Measurements from ENCODE around the gene ETF1. TPM values are rescaled to one million over a fixed set of nuclear protein-coding genes. Genes with fewer than 3 reads are reported as not detected.

The ETF1 gene
- total and polyA plus RNA-seq, 9 of the 15 experiments (the other 6 are each of a cell fraction or from before 2014, with no cell fraction given): 53.7 to 209 (median 164) TPM

DNA sequence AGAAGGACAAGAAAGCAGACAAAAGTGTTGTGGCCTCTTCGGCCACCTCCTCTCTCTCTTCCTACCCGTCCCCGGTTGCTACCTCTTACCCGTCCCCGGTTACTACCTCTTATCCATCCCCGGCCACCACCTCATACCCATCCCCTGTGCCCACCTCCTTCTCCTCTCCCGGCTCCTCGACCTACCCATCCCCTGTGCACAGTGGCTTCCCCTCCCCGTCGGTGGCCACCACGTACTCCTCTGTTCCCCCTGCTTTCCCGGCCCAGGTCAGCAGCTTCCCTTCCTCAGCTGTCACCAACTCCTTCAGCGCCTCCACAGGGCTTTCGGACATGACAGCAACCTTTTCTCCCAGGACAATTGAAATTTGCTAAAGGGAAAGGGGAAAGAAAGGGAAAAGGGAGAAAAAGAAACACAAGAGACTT, 75.3 kb downstream of the ETF1 start (continued):
- no peak for TF ChIP-seq ERF (CRISPR knock-in tag; IDR thresholded peaks at IDR 0.05)
- no peak for TF ChIP-seq ZNF785 (CRISPR knock-in tag; IDR thresholded peaks at IDR 0.05)
- no peak; the same call in 1 of the 2 replicates for TF ChIP-seq ZNF232 (CRISPR knock-in tag; IDR thresholded peaks at IDR 0.05)
- no peak for TF ChIP-seq ZFP36 (IDR thresholded peaks at IDR 0.05; ENCODE audit: low read depth, low read length, partially characterized antibody)
- TF ChIP-seq HDAC1 (IDR thresholded peaks at IDR 0.05): no peak
- TF ChIP-seq RHOXF2B (CRISPR knock-in tag; conservative IDR thresholded peaks at IDR 0.05): no peak
- TF ChIP-seq, protein P1, sequence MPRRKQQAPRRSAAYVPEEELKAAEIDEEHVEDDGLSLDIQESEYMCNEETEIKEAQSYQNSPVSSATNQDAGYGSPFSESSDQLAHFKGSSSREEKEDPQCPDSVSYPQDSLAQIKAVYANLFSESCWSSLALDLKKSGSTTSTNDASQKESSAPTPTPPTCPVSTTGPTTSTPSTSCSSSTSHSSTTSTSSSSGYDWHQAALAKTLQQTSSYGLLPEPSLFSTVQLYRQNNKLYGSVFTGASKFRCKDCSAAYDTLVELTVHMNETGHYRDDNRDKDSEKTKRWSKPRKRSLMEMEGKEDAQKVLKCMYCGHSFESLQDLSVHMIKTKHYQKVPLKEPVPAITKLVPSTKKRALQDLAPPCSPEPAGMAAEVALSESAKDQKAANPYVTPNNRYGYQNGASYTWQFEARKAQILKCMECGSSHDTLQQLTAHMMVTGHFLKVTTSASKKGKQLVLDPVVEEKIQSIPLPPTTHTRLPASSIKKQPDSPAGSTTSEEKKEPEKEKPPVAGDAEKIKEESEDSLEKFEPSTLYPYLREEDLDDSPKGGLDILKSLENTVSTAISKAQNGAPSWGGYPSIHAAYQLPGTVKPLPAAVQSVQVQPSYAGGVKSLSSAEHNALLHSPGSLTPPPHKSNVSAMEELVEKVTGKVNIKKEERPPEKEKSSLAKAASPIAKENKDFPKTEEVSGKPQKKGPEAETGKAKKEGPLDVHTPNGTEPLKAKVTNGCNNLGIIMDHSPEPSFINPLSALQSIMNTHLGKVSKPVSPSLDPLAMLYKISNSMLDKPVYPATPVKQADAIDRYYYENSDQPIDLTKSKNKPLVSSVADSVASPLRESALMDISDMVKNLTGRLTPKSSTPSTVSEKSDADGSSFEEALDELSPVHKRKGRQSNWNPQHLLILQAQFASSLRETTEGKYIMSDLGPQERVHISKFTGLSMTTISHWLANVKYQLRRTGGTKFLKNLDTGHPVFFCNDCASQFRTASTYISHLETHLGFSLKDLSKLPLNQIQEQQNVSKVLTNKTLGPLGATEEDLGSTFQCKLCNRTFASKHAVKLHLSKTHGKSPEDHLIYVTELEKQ (CRISPR knock-in tag; IDR thresholded peaks at IDR 0.05): no peak
- TF ChIP-seq HMG20B (CRISPR knock-in tag; IDR thresholded peaks at IDR 0.05): no peak
- no peak for TF ChIP-seq ZNF124 (CRISPR knock-in tag; IDR thresholded peaks at IDR 0.05)
- TF ChIP-seq ZNF316 (IDR thresholded peaks at IDR 0.05): no peak
- no peak for TF ChIP-seq ZNF699 (CRISPR knock-in tag; IDR thresholded peaks at IDR 0.05; ENCODE audit: insufficient replicate concordance)
- no peak for TF ChIP-seq MAFF (IDR thresholded peaks at IDR 0.05; ENCODE audit: low read length)
- TF ChIP-seq EZH2 (IDR thresholded peaks at IDR 0.05; ENCODE audit: borderline replicate concordance, low read depth, low read length): no peak
- 0 out of 2 replicates have a peak, but pooled peaks have one; percentile 11 for TF ChIP-seq FOXK1 (CRISPR knock-in tag; IDR thresholded peaks at IDR 0.05; ENCODE audit: borderline replicate concordance)
- TF ChIP-seq ZNF212 (CRISPR knock-in tag; IDR thresholded peaks at IDR 0.05): no peak
- TF ChIP-seq MYC (IDR thresholded peaks at IDR 0.05; ENCODE audit: low read depth, low read length): no peak
- no peak for TF ChIP-seq MYC (CRISPR knock-in tag; IDR thresholded peaks at IDR 0.05; ENCODE audit: borderline replicate concordance, low read depth)
- no peak for TF ChIP-seq FUS (optimal IDR thresholded peaks at IDR 0.05; ENCODE audit: low read depth, low read length)
- TF ChIP-seq, protein P2, sequence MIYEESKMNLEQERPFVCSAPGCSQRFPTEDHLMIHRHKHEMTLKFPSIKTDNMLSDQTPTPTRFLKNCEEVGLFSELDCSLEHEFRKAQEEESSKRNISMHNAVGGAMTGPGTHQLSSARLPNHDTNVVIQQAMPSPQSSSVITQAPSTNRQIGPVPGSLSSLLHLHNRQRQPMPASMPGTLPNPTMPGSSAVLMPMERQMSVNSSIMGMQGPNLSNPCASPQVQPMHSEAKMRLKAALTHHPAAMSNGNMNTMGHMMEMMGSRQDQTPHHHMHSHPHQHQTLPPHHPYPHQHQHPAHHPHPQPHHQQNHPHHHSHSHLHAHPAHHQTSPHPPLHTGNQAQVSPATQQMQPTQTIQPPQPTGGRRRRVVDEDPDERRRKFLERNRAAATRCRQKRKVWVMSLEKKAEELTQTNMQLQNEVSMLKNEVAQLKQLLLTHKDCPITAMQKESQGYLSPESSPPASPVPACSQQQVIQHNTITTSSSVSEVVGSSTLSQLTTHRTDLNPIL (CRISPR knock-in tag; IDR thresholded peaks at IDR 0.05): no peak
- TF ChIP-seq CBX5 (IDR thresholded peaks at IDR 0.05; ENCODE audit: borderline replicate concordance, low read depth): no peak
- TF ChIP-seq, protein P3, sequence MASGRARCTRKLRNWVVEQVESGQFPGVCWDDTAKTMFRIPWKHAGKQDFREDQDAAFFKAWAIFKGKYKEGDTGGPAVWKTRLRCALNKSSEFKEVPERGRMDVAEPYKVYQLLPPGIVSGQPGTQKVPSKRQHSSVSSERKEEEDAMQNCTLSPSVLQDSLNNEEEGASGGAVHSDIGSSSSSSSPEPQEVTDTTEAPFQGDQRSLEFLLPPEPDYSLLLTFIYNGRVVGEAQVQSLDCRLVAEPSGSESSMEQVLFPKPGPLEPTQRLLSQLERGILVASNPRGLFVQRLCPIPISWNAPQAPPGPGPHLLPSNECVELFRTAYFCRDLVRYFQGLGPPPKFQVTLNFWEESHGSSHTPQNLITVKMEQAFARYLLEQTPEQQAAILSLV (tag; IDR thresholded peaks at IDR 0.05): no peak
- no peak for TF ChIP-seq RBM25 (IDR thresholded peaks at IDR 0.05; ENCODE audit: low read depth, low read length, severe bottlenecking)
- TF ChIP-seq, protein P4, sequence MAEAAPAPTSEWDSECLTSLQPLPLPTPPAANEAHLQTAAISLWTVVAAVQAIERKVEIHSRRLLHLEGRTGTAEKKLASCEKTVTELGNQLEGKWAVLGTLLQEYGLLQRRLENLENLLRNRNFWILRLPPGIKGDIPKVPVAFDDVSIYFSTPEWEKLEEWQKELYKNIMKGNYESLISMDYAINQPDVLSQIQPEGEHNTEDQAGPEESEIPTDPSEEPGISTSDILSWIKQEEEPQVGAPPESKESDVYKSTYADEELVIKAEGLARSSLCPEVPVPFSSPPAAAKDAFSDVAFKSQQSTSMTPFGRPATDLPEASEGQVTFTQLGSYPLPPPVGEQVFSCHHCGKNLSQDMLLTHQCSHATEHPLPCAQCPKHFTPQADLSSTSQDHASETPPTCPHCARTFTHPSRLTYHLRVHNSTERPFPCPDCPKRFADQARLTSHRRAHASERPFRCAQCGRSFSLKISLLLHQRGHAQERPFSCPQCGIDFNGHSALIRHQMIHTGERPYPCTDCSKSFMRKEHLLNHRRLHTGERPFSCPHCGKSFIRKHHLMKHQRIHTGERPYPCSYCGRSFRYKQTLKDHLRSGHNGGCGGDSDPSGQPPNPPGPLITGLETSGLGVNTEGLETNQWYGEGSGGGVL (CRISPR knock-in tag; IDR thresholded peaks at IDR 0.05): no peak
- no peak for TF ChIP-seq GATA2 (CRISPR knock-in tag; IDR thresholded peaks at IDR 0.05)
